ENCODE results near the gene SORBS1.

The SORBS1 gene

DNA sequence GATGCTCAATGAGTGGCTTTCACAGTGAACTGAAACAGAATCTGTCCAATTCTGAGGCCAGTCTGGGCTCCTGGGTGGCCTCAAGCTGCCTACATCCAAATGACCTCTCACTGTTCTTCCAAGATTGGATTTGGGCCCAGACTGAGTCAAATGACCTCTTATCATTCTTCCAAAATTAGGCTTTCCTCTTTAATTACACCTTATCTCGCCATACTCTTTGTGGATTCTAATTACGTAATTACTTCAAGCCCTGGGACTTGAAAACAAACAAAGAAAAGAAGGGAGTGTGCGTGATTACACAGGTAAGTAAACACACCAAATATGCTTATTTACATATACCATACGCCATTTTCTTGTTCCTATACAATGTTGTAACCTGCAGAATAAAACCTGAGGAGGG lies 18.8 kb downstream of the SORBS1 start:
- DNase-seq = no peak

DNA sequence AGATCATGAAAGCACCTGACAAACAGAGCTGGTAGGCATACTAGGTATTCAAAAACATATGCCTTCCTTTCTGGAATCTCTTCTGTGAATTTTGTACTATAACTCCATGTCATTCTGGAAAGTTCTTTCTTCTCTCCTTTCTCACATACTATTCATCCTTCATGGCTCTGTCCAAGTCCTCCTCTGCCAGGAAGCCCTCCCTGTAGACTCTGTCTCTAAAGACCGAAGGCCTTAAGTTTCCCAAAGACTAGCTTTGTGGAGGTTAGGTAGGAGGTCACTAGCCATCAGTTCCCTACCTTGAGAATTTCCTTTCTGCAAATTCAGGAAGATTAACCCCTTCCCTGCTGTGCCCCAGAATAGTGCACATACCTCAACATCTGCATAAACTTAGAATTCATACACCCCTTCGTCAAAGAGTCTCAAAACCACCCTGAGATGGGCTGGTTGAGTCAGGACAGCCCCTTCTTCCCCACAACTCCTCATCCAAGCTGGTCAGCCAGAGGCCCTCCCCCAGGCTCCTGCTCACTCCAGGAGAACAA lies 20.6 kb downstream of the SORBS1 start:
- no peak for DNase-seq

DNA sequence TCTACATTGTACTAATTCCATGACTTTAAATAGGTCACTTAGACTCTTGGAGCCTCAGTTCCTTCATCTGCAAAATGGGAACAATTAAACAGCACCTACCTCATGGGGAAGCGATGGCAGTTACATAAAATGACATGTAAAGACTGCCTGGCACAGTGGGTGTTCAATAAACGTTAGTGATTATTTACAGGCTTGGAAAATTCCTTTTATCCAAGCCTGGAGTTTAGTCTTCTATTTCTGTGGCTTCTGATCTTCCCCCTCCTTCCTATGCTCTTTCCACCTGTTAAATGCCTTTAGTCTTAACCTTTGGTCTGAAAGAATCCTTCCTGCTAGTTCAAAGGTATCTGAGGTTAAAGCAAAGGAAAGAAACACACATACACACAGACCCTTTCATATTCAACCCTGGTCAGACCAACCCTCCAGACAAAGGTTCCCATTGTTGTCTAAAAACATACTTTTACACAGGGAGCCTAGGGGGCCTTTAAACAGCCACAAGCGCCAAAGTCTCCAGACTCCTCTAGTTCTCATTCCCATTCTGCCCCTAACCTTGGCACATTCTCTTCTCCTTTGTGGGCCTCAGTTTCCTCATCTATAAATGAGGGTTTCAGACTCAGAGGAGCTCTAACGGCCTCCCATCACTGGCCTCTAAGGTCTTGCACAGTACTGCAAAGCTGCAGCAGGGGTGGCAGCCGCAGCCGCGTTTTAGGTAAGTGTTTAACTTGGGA lies 21.4 kb downstream of the SORBS1 start:
- DNase-seq = no peak

DNA sequence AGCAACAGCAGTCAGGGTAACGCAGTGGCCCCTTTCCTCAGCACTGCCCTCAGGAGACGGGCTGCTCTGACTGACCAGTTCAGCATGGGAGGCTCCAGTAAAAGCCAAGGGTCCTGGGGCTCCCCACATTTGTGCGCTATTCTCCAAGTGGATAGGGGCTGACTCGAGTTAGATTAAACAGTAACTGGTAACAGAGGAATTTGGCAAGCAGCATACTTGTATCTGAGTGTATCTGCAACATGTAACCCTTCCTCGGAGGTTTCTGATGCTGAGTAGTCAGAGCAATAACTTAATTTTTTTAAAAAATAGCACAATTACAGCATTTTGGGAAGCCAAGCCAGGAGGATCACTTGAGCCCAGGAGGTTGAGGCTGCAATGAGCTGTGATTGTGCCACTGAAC lies 22.8 kb downstream of the SORBS1 start:
- no peak for DNase-seq

DNA sequence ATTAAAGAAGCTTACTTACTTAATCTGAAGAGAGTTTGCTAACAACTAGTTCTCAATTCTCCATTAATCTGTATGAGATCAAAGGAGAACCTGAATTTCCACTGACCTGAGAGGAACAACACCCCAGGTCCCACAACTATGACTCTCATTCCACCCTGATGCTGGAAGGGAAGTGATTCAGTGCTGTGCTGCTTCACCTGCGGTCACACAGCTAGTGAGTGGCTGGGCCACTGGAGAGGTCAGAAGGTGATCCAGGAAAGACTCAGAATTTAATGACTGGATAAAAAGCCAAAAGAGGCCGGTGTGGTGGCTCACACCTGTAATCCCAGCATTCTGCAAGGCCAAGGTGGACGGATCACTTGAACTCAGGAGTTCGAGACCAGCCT lies 23.6 kb downstream of the SORBS1 start:
- DNase-seq = no peak

DNA sequence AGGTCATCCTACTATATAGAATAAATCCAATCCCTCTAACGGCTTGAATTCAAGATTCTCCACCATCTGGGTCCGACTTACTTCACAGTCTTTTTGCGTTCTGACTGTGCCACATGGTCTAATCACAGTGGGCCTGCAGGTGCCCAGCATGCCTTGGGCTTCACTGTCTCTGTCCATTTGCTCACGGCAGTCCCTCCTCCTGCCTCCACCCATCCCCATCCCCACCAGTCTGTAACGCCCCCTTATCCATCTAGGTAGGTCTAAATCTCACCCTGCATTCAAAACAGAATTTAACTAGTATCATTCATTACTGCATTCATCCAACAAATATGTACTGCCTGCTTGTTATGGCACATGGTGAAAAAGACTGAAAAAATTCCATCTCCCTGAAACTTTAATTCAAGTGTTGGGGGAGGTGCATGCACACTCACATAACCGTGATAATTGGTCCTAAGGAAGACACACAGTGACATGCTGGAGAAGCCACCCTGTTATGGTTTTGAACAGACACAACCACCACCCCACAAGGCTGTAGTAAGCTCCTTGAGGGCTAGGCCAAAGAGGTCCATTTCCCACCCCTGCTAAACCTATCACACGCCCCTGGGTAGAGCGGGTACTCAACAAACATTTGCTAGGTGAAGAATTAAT lies 24.2 kb downstream of the SORBS1 start:
- DNase-seq = no peak

DNA sequence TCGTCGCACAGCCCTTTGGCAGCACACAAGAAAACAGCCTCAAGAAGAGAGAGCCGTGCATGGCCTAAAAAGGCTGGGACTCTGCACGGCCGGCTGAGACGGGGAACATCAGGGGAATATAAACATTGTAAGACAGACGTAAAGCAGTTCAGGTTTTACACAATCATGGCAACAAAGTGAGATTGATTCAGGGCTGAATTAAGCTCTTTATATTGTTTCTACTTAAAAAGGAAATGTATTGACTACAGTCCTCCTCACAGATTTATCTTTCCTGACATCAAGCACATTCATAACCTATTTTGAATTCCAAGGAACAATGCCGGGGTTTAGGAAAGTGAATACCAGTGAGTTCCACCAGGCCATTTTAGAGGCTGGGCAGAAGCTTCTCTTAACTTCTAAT lies 25.2 kb downstream of the SORBS1 start:
- DNase-seq = no peak

DNA sequence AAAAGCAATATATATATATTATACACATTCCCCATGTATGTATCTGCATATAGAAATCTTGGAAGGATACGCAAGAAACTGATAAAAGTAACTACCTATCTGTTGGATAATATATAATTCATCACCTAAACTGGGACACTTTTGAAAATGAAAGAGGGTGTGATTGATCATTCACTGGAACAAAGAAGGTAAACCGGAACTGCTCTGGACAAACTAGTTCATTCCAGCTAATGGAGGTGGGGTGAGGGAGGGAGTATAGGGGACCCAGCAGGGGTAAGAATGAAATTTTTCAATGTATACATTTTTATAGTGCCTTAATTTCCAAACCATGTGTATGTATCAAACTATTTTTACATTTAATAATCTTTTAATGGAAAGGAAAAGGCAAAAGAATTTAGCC lies 25.6 kb downstream of the SORBS1 start:
- DNase-seq = no peak

DNA sequence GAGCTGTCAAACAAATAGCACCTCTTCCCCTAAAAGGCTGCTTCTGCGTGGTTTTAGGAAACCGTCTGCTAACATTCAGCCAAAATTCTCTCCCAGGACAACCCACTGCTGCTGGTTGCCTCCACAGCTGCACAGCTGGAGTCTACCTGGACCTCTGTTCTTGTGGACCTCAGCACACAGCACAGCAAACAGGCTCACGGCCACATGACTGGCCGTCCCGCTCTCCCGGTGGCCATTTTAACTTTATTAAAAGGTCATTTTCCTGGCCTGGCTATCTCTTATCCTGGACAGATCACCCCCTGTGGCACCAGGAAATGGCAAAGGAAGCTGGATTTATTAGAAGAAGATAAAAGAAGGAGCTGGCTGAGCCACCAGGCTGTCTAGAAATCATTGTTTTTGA lies 27.6 kb downstream of the SORBS1 start:
- no peak for DNase-seq

DNA sequence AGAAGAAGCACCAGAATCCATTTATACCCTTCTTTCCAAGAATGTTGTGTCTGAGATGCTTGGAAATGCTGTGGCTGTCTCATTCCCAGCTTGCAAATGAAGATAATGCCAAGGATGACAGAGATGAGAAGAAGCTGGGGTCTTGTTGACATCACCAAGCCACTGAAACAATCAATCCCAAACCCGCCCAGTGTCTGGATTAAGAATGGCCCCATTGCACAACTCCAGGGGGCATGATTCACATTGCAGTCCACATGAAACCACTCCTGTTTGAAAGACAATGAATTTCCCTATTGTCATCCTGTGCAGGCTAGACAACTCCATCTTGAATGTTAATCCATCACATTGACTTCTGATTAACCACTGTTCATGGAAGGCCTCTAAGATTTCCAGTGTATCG lies 28.6 kb downstream of the SORBS1 start:
- DNase-seq = no peak

DNA sequence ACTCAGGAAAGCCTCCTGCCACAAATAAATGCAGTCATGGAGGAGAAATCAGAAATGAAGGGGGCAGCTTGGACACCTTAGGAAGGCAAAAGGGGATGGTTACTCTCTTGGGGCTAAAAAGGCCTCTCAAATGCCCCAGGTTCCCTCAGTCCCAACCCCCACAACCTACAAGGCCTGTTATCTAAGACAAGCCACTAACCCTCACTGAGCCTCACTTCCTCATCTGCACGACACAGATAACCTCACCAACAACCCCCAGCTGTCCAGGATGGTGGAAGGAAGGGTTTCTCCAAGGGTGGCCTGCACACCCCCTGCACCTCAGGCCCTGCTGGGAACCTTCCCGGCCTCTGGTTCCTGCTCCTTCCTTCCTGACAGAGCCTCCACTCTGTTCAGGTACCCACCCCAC lies 29.2 kb downstream of the SORBS1 start:
- DNase-seq = no peak

DNA sequence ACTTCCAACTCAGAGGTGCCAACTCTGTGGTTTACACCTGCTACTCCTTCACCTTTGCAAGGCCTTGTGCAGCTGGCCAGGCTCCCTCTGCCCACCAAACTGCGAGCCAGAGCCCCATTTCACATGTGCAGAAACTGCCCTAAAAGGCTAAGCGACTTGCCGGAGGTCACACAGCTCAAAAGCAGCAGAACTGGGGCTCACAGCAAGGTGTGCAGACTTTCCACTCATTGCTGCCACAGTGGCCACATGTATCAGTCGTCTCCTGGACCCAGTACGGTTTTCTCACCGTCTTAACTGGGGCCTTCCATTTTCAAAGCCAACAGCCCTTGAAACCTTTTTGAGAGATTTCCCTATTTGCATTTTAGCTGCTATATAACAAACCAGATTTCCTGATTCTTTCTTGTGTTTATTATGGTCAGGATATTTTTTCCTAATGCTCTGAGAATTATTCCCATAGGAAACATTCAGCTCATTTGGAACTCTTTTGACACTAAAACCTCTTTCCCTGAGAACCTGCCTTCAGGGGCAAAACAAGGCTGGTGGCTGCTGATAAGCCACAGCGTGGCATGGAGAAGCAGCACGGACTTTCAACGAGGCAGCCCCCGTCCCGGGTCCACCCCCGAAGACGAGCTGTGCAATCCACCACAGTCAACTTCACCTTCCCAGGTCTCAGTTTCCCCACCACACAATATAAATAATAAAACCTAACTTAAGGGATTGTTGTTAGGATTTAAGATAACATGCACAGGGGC lies 29.9 kb downstream of the SORBS1 start:
- no peak for DNase-seq

DNA sequence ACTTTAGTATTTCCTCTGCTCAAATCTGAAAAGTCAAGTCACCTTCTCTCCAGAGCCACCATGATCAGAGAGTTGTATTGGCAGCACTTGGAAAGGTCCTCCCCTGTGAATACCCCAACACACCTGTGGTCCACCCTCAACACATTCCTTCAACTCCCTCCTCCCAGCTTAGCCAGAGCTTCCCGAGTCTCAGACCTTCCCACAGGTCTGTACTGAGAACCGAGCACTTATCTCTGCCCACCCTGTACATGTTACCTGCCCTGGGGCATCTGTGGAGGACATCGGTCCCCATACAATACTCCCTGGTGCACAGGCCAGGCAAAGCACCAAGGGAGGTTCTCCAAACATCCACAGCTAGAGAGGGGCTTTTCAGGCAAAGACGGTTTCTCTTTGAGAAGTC lies 30.6 kb downstream of the SORBS1 start:
- DNase-seq = no peak

DNA sequence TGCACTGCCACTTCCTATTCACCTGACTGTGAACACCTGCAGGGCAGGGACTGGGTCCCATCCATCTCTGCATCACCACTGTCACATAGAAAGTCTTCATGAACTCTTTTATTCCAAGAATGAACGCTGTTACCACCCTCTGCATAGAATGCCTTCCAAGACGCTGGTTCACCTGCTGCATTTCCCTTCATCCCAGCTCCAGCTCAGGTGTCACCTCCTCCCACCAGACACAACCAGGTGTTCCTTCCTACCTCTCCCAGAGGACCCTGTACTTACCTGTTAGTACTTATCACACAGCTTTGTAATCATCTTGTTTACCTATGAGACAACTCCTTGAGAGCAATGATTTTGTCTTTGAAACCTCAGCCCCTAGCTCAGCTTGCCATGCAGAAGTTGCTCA lies 31.1 kb downstream of the SORBS1 start:
- DNase-seq = no peak

DNA sequence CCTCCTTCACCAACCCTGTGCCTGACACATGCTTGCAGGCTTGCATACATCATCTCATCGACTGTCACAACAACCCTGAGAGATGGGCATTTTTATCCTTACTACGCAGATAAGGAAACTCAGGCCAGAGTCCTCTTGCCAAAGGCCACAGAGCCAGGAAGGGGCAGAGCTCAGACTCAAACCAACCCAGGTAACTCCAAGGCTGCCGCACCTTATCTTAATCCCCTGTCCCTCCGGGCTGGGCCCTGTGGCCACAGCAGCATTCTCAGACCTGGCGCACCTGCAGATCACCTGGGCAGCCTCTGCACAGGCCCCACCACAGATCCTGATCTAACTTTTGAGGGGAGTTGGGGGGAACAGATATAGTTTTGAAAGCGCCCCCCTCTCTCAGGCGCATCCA lies 35.1 kb downstream of the SORBS1 start:
- no peak for DNase-seq

DNA sequence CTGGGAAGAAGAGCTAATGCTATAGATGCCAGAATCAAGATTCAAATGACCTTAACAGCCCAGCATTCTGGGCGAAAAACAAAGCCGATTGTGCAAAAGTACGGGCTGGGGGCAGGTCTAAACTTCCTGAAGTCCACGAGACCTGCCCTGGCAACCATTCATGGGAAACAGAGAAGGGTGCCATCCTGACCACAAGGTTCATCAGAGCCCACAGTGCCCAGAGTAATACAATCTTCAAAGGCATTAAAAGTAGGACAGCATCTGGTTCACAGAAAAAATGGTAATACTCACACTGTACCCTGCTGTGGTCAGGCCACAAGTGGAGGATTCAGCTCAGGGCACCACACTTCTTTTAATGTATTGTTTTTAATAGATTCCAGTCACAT lies 36.1 kb downstream of the SORBS1 start:
- DNase-seq = no peak

DNA sequence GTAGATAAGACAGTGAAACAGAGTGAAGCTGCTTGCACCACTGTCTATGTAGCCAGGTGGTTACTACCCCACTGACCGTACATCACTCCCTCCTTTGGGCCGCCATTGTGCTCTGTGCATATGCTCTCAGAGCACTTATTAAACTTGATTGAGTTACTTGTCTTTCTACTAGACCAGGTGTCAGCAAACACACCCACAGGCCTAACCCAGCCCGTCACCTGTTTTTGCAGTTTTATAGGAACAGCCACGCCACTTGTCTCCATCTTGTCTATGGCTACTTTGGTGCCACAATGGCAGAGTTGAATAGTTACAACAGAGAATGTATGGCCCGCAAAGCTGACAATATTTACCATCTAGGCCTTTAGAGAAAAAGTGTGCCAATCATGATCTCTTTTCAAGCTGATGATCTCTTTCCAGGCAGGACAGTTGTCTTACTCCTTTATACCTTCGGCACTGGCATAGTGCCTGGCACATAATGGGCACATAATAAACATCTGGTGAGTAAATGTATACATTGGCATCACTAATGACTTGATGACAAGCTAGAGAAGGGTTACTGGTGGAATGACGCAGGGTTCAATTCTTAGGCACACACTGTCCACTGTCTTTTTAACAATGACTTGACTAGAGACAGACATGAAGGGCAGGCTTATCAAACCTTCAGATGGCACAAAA lies 36.7 kb downstream of the SORBS1 start:
- no peak for DNase-seq

DNA sequence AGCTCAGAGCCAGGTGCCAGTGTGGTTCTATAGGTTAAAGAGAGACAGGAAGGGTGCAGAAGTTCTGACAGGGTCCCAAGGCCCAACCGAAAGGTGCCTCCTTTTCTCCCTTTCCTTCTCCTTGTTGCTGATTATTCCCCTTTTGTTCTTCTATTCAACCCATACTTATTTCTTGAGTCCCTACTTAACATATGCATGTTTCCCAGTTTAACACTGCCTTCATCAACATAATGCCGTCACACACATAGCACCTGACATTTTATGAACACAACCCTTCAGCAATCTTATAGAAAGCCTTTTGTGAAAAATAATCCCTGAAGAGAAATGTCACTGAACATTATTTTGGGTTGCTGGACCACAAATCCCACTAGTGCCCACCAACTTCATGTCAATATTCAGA lies 39.1 kb downstream of the SORBS1 start:
- no peak for DNase-seq

DNA sequence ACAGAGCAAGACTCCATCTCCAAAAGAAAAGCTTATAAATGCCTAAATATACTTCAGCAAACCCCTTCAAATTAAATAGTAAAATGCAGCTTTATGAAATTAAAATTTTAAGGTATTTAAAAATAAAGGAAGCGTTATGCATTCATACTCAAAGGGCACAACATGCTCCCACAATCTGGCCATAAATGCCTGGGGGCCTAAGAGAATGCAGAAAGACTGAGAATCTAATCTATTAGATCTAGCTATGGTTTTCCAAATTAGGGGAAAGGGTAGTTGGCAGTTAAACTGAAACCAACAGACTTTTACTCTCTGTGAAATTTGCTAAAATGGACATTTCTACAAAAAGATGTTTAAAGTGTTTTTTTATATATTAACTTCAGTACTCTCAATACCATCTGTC lies 40.6 kb downstream of the SORBS1 start:
- DNase-seq = no peak

DNA sequence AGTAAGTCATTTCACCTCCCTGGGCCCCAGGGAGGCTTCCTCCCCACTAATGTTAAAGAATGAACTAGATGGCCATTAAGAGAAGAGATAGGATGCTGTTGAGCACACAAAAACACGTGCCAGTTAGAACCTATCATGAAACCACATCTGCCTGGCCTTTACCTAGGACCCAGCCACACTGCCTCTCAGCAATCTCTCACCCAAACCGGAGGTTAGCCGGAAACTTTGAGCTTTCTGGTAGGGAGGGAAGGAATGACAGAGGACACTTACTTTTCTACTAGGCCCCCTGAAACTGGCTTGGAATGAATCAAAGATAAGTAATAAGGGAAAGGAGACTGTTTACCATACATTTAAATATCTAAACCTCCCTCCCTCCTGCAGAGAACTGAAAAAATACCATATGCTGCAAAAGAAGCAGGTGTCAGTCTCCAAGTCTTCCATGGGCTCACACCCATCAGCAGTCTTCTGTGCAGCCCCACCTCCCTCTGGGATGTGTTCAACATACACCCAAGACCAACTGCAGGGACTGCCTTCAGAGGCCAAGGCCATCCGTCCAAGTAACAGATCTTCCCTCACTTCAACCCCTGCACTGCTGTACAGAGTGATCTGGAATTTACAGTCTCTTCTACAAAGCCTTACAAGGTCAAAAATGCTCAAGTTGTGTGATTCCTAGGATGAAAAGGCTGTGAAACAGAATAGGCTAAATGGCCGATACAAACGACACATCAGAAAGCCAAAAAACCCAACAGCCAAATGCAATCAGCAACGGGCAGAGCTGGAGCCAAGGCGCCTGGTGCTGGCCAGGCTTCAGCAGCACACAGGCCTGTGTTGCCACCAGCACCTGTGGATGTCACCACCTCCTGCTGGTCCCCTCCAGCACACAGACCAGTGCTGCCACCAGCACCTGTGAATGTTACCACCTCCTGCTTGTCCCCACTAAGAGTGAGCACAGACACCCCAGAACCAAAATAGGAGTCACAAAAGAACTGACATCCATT lies 42.4 kb downstream of the SORBS1 start:
- DNase-seq = peak in 12 of 51 donors; percentile 5 to 39 (median 11)
